GM21576 (cell line): ENCODE results near the gene ID3.
"Not testable (repeated sequence)": the region's sequence is repeated elsewhere in the genome, so short reads cannot be mapped to it uniquely, and the experiment has no call there.

Experiments
- ATAC-seq: cut with Tn5 transposase; IDR thresholded peaks from one replicate; pipeline ENCODE4 v1.9.1; 2021; ENCODE audit warnings: mild to moderate bottlenecking, moderate library complexity; ENCODE audit not compliant: unreplicated experiment

ID3 gene

GRCh38 chr1:23553231-23554126, 5.8 kb downstream of the ID3 start:
- no peak for ATAC-seq

DNA sequence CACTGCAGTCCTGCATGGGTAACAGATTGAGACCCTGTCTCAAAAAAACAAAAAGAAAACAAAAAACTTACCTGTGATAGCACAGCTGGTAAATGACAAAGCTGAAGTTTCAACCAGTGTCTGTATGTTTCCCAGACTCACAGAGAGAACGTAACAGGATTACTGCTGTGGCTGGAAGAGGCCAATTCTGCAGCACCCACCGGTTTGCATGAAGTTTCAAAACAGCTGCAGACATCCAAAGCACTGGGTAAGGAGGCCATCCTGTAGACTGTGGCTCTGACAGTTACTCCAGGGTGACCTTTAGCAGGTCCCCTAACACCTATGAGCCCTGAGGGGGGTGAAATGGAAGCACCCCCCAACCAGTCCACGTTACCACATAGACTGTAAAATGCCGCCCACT, 7.5 kb downstream of the ID3 start:
- no peak for ATAC-seq

GRCh38 chr1:23548704-23549143, 10.6 kb downstream of the ID3 start:
- no peak for ATAC-seq

GRCh38 chr1:23546897-23547584, 12.3 kb downstream of the ID3 start:
- ATAC-seq: no peak

DNA sequence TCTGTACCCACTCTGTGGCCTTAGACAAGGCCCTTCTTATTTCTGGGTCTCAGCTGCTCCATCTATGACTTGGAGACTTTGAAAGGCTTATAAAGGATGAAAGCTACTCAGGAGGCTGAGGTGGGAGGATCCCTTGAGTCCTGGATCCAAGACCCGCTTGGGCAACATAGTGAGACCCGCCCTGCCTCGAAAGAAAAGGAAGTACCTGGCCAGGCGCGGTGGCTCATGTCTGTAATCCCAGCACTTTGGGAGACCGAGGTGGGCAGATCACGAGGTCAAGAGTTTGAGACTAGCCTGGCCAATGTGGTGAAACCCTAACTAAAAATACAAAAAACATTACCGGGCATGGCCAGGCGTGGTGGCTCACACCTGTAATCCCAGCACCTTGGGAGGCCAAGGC, 13.4 kb downstream of the ID3 start:
- no peak for ATAC-seq

DNA sequence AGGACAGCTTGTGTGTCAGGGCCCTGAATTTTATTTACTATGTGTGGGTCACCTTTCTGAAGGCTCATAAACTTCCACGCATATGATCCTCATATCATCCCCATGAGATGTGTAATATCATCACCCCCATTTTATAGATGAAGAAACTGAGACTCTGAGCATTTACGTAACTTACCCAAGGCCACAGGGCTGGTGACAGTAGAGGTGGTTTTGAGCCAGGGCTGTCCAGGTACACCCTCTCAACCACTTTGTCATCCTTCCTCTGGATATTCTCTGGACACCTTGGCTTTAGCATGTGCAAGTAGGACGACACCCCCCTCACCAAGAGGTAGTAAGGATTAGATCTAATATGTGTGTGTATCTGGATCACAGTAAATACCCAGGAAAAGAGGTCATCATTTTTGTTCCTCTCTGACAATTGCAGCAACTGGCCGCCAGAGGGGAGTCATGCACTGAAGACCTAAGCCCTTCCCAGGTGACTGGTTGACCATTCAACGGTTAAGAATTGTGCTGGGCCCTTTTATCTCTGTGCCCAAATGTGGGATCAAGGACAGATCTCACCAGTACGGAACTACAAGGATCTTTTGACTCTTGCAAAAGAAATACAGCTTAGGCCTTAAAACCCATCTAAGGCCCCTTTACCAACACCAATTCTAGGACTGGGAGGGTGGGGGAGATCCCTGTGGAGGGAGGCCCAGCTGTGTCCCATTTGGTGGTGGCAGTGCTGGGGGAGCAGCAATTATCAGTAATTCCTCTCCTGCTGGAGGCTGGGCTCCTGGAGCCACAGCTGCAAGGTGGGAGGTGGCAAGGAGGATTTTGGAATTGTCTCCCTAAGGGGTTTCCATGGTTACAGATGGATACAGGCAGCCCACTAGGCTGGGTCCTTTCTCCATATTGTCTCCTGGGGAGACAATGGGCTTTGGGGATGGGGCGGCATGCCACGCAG, 14.6 kb downstream of the ID3 start:
- no peak for ATAC-seq

DNA sequence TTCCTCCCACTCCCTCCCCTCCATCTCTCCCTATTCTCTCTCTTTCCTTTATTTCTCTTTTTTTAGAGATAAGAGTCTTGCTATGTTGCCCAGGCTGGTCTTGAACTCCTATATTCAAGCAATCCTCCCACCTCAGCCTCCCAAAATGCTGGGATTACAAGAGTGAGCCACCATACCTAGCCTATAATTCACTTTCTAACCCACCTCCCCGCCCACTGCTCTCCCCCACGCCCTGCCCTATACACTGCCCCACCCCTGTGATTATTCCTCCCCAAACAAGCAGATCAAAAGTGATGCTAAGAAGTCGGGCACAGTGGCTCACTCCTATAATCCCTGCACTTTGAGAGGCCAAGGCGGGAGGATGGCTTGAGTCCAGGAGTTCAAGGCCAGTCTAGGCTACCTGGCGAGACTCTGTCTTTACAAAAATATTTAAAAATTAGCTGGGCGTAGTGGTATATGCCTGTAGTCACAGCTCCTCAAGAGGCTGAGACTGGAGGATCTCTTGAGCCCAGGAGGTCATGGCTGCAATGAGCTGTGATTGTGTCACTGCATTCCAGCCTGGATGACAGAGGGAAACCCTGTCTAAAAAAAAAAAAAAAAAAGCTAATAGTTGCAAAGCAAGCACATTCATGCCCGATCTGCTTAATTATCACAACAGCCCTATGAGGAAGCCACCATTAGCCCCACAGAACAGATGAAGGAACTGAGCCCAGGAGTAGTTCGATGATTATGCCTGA, 15.4 kb downstream of the ID3 start:
- ATAC-seq: no peak

GRCh38 chr1:23542940-23543339, 16.4 kb downstream of the ID3 start:
- ATAC-seq: not testable (repeated sequence)

DNA sequence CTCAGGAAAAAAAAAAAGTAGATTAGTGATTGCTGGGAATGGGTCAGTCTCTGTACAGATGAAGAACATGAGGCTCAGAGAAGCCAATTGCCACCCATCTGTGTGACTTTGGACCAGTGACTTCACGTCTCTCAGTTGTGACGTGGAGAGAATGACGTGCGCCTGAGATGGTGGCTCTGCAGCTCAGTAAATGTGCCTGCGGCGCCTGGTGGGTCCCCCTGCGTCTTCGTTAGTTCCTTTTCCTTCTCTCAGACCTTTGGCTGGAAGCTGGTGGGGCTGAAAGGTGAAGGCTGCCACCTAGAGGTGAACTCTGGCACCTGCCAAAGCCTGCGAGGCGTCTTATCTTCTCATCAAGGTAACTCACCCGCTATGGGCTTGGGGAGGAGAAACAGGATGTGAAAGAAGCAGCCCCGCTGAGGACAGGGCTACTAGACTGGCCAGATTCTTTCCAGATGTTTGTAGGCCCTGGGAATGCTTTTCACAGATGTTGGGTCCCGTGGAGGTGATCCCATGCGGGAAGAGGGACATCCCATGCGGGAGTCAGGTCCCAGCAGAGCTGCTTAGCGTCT, 19.5 kb downstream of the ID3 start:
- peak; percentile 83 for ATAC-seq

DNA sequence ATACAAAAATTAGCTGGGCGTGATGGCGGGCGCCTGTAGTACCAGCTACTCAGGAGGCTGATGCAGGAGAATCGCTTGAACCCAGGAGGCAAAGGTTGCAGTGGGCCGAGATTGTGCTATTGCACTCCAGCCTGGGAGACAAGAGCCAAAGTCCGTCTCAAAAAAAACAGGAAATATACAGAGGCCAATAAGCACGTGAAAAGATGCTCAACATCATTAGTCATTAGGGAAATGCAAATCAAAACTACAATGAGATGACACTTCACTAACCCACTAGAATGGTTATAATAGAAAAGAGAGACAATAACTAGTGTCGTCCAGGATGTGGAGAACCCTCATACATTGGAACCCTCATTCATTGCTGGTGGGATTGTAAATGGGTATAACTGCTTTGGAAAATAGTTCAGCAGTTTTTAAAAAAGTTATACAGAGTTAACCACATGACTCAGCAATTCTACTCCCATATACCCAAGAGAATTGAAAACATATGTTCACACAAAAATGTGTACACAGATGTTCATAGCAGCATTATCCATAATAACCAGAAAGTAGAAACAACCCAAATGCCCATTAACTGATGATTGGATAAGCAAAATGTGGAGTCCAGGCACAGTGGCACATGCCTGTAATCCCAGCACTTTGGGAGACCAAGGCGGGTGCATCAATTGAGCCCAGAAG, 21.9 kb downstream of the ID3 start:
- ATAC-seq: no peak

DNA sequence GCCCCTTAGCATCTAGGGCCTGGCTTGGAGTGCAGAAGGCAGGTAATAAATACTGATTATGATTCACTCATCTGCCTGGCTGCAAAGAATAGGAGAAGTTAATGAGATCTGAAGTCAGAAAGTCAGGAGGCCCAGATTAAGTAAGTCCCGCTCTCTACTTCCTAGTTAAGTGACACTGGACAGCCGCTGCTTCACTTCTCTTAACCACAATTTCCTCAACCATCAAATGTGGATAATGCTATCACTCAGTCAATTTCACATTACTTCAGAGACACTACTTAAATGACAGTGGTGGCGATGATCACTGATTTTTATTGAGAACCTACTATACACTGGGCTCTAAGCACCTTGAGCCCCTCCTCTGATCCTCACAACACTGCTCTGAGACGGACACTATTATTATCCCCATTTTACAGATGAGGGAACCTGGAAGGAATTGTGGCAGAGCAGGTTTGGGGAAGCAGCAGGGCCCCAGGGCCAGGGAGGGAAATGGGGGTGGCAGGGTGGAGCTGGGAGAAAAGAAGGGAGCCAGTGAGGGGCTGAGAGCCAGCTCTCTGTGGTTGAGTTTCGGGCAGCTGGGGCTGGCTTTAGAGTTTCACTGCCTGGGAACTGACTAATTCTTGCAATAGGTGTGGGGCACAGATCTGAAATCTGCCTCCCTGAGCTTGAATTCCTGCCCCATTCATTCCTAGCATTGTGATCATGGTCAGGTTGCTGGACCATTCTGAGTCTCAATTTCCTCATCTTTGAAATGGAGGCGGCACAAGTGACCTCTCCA, 25.9 kb downstream of the ID3 start:
- no peak for ATAC-seq

- ATAC-seq: no peak
Measured at GRCh38 chr1:23531562-23532094, 27.7 kb downstream of the ID3 start.

- peak; percentile 45 for ATAC-seq
Measured at GRCh38 chr1:23530747-23531561, 28.3 kb downstream of the ID3 start, which contains the start of gene E2F2. Gene E2F2, minus strand, starts transcription at chr1:23531233. Its CDS starts 440 bp downstream, at chr1:23530793.

GRCh38 chr1:23530087-23530746, 29.1 kb downstream of the ID3 start:
- no peak for ATAC-seq

DNA sequence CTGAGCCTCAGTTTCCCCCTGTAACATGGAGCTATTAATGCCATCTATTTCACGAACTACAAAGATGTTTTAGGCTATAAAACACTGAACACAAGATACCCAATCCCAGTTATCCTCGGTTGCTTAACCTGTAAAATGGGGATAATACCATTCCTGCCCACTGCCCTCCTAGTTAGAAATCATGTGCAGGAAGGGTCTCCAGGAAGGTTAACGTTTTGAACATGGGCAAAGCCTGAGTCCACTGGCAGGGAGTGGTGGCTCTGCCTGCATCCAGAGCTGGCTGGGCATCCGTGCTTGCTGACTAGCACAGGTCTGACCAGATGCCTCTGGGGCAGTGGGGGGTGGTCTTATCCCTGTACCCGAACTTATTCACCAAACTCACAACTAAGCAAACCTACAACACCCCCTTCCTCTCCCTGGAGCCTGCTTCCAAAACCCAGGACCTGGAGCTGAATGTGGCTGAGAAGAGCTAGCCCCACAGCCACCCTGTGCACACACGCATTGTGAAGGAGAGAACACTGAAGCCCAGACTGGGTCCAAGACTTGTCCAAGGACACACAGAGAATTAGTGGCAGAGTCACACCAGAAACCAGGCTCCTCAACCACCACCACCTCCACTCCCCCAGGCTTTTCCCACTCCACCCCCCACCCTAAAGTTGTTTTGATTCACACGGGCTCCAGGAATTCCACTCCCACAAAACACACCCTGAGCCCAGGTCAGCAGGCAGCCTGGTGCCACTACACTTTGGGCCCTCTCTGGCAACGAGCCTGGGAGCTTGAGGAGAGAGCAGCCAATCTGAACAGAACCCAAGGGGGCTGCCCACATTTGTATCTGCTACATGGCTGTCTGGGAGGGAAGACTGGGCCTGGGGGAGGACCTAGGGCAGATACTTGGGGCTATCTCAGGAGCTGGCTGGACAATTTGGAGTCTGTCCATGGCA, 29.9 kb downstream of the ID3 start:
- no peak for ATAC-seq
